Measurements from ENCODE around the gene BZW1. TPM values are rescaled to one million over a fixed set of nuclear protein-coding genes. Genes with fewer than 3 reads are reported as not detected.
"Not testable (repeated sequence)": the region's sequence is repeated elsewhere in the genome, so short reads cannot be mapped to it uniquely, and the experiment has no call there.

The BZW1 gene
- total RNA-seq, 1 donor from 2014 or later, result 254 TPM

GRCh38 chr2:200800458-200800857, 11.3 kb upstream of the BZW1 start:
- Mint-ChIP-seq H3K27me3 (peaks cover 11% of the 10 kb centered on the region), H3K27ac (no peak overlapping the region), H3K9me3 (no peaks in the 10 kb centered on the region), H3K36me3 (no peaks in the 10 kb centered on the region), H3K4me3 (no peak overlapping the region), H3K4me1 (ENCODE audit: unreplicated experiment) (peaks cover under 1% of the 10 kb centered on the region)
- no peak for DNase-seq (ENCODE audit: extremely low spot score, unreplicated experiment)
- TF ChIP-seq CTCF (conservative IDR thresholded peaks at IDR 0.05), result no peak

DNA sequence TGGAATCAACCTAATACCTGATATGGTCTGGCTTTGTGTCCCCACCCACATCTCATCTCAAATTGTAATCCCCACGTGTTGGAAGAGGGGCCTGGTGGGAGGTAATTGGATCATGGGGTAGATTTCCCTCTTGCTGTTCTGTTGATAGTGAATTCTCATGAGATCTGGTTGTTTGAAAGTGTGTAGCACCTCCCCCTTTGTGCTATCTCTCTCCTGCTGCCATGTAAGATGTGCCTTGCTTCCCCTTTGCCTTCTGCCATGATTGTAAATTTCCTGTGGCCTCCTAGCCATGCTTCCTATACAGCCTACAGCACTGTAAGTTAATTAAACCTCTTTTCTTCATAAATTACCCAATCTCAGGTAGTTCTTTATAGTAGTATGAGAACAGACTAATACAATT, 10.3 kb upstream of the BZW1 start:
- not testable (repeated sequence) for H3K36me3 Mint-ChIP-seq; H3K4me1 Mint-ChIP-seq (ENCODE audit: unreplicated experiment); H3K27ac Mint-ChIP-seq; H3K4me3 Mint-ChIP-seq; DNase-seq (ENCODE audit: extremely low spot score, unreplicated experiment); H3K9me3 Mint-ChIP-seq
- H3K27me3 Mint-ChIP-seq, result peaks cover 11% of the 10 kb centered on the region

DNA sequence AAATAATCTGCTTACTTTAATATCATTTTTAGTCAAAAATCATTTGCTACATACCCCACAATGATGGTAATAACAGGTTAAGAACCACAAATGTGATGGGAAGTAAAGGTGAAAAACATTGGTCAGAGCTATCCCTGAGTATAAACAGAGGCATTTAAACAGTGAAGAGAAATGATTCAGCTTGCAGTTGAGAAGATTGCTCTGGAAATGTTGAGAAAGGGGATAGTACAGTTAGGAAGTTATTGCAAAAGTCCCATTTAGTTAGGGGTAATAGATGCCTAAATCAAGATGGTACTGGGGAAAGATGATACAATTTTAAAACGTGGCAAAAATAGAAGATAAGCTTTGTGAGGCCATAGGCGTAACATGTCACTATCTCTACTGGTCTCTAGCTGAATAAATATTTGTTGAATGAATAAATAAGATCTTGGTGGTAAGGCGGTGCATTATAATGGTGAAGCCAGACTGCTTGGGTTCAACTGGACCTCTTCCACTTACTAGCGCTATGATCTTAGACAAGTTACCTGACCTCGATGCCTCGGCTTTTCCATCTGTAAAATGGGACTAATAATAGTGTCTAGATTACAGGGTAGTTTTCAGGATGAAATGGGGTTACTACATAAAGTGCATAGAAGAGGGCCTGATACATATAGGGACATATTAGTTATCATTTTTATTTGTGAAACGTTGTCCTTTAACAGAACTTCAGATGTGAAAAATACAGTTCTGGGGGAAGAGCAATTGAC, 2.0 kb upstream of the BZW1 start:
- no peak for TF ChIP-seq CTCF (conservative IDR thresholded peaks at IDR 0.05)
- H3K9me3 Mint-ChIP-seq, result no peaks in the 10 kb centered on the region
- peaks cover 4% of the 10 kb centered on the region for H3K27me3 Mint-ChIP-seq
- peaks cover 11% of the 10 kb centered on the region for H3K36me3 Mint-ChIP-seq
- peak overlapping the region; percentile 99 for H3K27ac Mint-ChIP-seq
- H3K4me1 Mint-ChIP-seq (ENCODE audit: unreplicated experiment), result peaks cover 24% of the 10 kb centered on the region
- DNase-seq (ENCODE audit: extremely low spot score, unreplicated experiment), result no peak
- peak overlapping the region; percentile 98 for H3K4me3 Mint-ChIP-seq

DNA sequence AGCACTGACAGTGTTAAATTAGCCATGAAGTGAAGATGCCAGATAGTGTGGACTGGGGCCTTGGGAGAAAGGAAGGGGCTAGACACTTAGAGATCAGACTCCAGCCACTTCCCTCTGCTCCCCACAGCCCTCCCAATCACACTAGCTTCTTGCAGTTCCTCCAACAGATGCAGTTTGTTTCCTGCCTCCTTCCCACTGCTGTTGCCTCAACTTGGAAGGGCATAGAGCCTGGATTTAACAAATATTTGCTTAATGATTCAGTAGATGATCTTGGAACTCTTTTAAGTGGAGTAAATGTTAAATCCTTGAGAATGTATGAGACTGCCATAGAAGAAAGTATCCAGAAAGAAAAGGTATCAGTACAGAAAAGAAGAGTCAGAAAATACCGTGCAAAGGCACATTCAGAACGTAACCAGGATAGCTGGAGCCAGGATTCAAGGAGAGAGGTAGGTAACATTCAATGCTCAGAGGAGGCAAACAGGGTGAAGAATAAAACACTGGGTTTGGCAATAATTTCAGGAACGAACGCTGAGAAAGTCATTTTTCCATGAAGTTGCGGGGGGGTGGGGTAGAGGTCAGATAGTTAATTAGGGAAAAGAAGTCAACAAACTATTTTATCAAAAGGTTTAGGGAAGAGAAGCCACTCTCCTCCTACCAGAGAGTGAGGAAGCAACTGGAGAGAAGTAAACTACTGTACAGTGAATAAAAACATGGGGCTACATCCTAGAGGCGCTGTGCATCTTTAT, 1.3 kb upstream of the BZW1 start:
- H3K4me3 Mint-ChIP-seq, result peak overlapping the region; percentile 98
- no peak for TF ChIP-seq CTCF (conservative IDR thresholded peaks at IDR 0.05)
- no peak for DNase-seq (ENCODE audit: extremely low spot score, unreplicated experiment)
- no peaks in the 10 kb centered on the region for H3K27me3 Mint-ChIP-seq
- H3K9me3 Mint-ChIP-seq, result no peaks in the 10 kb centered on the region
- peak overlapping the region; percentile 99 for H3K27ac Mint-ChIP-seq
- peaks cover 24% of the 10 kb centered on the region for H3K4me1 Mint-ChIP-seq (ENCODE audit: unreplicated experiment)
- peaks cover 17% of the 10 kb centered on the region for H3K36me3 Mint-ChIP-seq

GRCh38 chr2:200810998-200811332, 745 bp upstream of the BZW1 start:
- no peak for TF ChIP-seq CTCF (conservative IDR thresholded peaks at IDR 0.05)
- Mint-ChIP-seq H3K9me3 (no peaks in the 10 kb centered on the region), H3K27ac (peak overlapping the region; percentile 99), H3K4me1 (ENCODE audit: unreplicated experiment) (peaks cover 24% of the 10 kb centered on the region), H3K4me3 (peak overlapping the region; percentile 98), H3K36me3 (peaks cover 22% of the 10 kb centered on the region), H3K27me3 (no peaks in the 10 kb centered on the region)
- no peak for DNase-seq (ENCODE audit: extremely low spot score, unreplicated experiment)
